K562 (cell line): ENCODE results near the gene SHTN1. TPM values are rescaled to one million over a fixed set of nuclear protein-coding genes. Genes with fewer than 3 reads are reported as not detected.
A peak's percentile ranks its signal among the peaks of the same experiment; 100 is the strongest.

Experiments
- ATAC-seq: fragments of 200-7000 bp; cut with Tn5 transposase; 3 replicates; pipeline ENCODE4 v1.9.1; 2020; ENCODE audit warnings: moderate library complexity
- BruUV-seq: library from RNA; stranded (reverse); fragments of 400-500 nt; replicated peaks from 2 replicates; lab custom pipeline; 2021; lab: Mats Ljungman, UMichigan
- CTCF ChIA-PET: fragments of 300-600 bp; formaldehyde crosslinking; extraction: SDS; loops from one replicate; lab custom pipeline; 2021; ENCODE audit warnings: low intra/inter-chr PET ratio; lab: Yijun Ruan, JAX
- POLR2A ChIA-PET: fragments of 300-600, 350-650 bp; sonication (Branson Sonifier 250); formaldehyde crosslinking; extraction: SDS; loops from one replicate; lab custom pipeline; 2021; ENCODE audit warnings: antibody characterized with exemption, inconsistent platforms; lab: Yijun Ruan, JAX
- DNase-seq, 4 experiments: peaks; one replicate each; pipeline versions ENCODE4 v3.0.0 to v3.0.0-alpha.2; 2011 to 2018; ENCODE audit warnings: low spot score in 3 of 4, mixed read lengths in 3 of 4; ENCODE audit errors: extremely low read depth in 1 of 4
- FAIRE-seq: peaks from 2 replicates; lab custom pipeline; 2011; peaks lifted over from hg19 to GRCh38; lab: Jason Lieb, UNC
- H2AFZ ChIP-seq: 2 replicates; pipeline ENCODE4 v1.6.0; 2011; ENCODE audit warnings: low read depth, low read length, control low read depth, inconsistent platforms
- H3K27ac ChIP-seq: fragments of 200-600 bp; 3 replicates; pipeline ENCODE4 v1.8.0; 2011; ENCODE audit warnings: low read depth, mild to moderate bottlenecking, control low read depth, inconsistent platforms, low read length, moderate library complexity, mixed read lengths; ENCODE audit errors: extremely low read depth
- H3K27me3 ChIP-seq, 2 experiments: fragments of 300-600 bp in 1 of 2; 2 replicates in 1 of 2; 3 replicates in 1 of 2; pipeline versions ENCODE4 v1.6.0 to v1.8.0; 2011; ENCODE audit warnings: inconsistent platforms in 2 of 2, low read length in 2 of 2, mild to moderate bottlenecking in 1 of 2, mixed read lengths in 1 of 2, moderate library complexity in 1 of 2; ENCODE audit not compliant: control insufficient read depth in 2 of 2, insufficient read depth in 2 of 2
- H3K36me3 ChIP-seq: fragments of 300-600 bp; 3 replicates; pipeline ENCODE4 v1.8.0; 2011; ENCODE audit warnings: mild to moderate bottlenecking, low read length, inconsistent platforms; ENCODE audit not compliant: control insufficient read depth, insufficient read depth
- H3K4me1 ChIP-seq, 2 experiments: fragments of 200-600 bp in 1 of 2; replicated peaks in 1 of 2; 2 replicates in 1 of 2; 3 replicates in 1 of 2; pipeline versions ENCODE4 v1.5.1 to v1.8.0; 2011; ENCODE audit warnings: inconsistent platforms in 2 of 2, low read length in 2 of 2, mild to moderate bottlenecking in 1 of 2, mixed read lengths in 1 of 2, moderate library complexity in 1 of 2; ENCODE audit not compliant: control insufficient read depth in 2 of 2, insufficient read depth in 2 of 2
- H3K4me2 ChIP-seq: 2 replicates; pipeline ENCODE4 v1.6.1; 2011; ENCODE audit warnings: low read length, control low read depth, inconsistent platforms, mixed read lengths; ENCODE audit not compliant: insufficient read depth
- H3K4me3 ChIP-seq: fragments of 200-600 bp; sonication (generic), shearing (Covaris generic); 2 replicates; pipeline ENCODE4 v1.5.1; 2016; ENCODE audit warnings: control low read depth, inconsistent platforms
- H3K79me2 ChIP-seq: fragments of 200-600 bp; 3 replicates; pipeline ENCODE4 v1.8.0; 2011; ENCODE audit warnings: low read length, inconsistent platforms; ENCODE audit not compliant: control insufficient read depth, insufficient read depth
- H3K9ac ChIP-seq, 2 experiments: 2 replicates each; pipeline versions ENCODE4 v1.6.0 to v1.6.1; 2011; ENCODE audit warnings: low read depth in 2 of 2, low read length in 2 of 2, control low read depth in 1 of 2, inconsistent platforms in 1 of 2, mild to moderate bottlenecking in 1 of 2, mixed read lengths in 1 of 2; ENCODE audit not compliant: insufficient read depth in 1 of 2
- H3K9me1 ChIP-seq: one replicate; pipeline ENCODE4 v1.6.0; 2011; ENCODE audit warnings: inconsistent platforms, mild to moderate bottlenecking, low read length, moderate library complexity; ENCODE audit not compliant: control insufficient read depth, insufficient read depth
- H3K9me3 ChIP-seq: replicated peaks from 2 replicates; pipeline ENCODE4 v1.5.1; 2011; ENCODE audit warnings: low read depth, low read length, inconsistent platforms; ENCODE audit not compliant: control insufficient read depth, insufficient read depth
- H4K20me1 ChIP-seq: replicated peaks from 2 replicates; pipeline ENCODE4 v1.6.1; 2011; ENCODE audit warnings: low read length, inconsistent platforms, mixed read lengths; ENCODE audit not compliant: control insufficient read depth, insufficient read depth
- FOXK1 ChIP-seq: sonication (generic); formaldehyde crosslinking; IDR thresholded peaks from 2 replicates; pipeline ENCODE4 v1.8.0; 2022; ENCODE audit warnings: missing genetic modification reagents, mild to moderate bottlenecking, borderline replicate concordance
- MEIS2 ChIP-seq: fragments of 450-650 bp; IDR thresholded peaks from 2 replicates; pipeline ENCODE4 v1.6.1; 2014; ENCODE audit warnings: mild to moderate bottlenecking; ENCODE audit not compliant: partially characterized antibody
- NCOA6 ChIP-seq: fragments of 450-650 bp; IDR thresholded peaks from 2 replicates; pipeline ENCODE4 v1.6.1; 2017; ENCODE audit warnings: mild to moderate bottlenecking
- PKNOX1 ChIP-seq: fragments of 450-650 bp; IDR thresholded peaks from 2 replicates; pipeline ENCODE4 v1.6.1; 2016
- PTTG1 ChIP-seq: fragments of 450-650 bp; IDR thresholded peaks from 2 replicates; pipeline ENCODE4 v1.6.1; 2016; ENCODE audit warnings: low read depth, mild to moderate bottlenecking, missing genetic modification characterization, missing compliant biosample characterization
- SAFB2 ChIP-seq: fragments of 200-400 bp; formaldehyde crosslinking; IDR thresholded peaks from 2 replicates; pipeline ENCODE4 v1.6.1; 2018; ENCODE audit warnings: borderline replicate concordance, low read length, low read depth, moderate library complexity; ENCODE audit not compliant: severe bottlenecking
- STAT5A ChIP-seq: IDR thresholded peaks from 2 replicates; pipeline ENCODE4 v1.6.1; 2012; ENCODE audit warnings: low read length, inconsistent platforms, borderline replicate concordance
- ZNF217 ChIP-seq: sonication (generic); formaldehyde crosslinking; IDR thresholded peaks from 2 replicates; pipeline ENCODE4 v1.8.0; 2022; ENCODE audit warnings: mild to moderate bottlenecking, missing genetic modification reagents
- ZNF584 ChIP-seq: fragments of 200-800 bp; sonication (Bioruptor generic); IDR thresholded peaks from 2 replicates; pipeline ENCODE4 v1.6.1; 2016; ENCODE audit warnings: low read depth, mild to moderate bottlenecking, missing genetic modification characterization, missing compliant biosample characterization
- WGBS: fragments of 100-300 bp; shearing (Covaris generic); methylation state at CpG from one replicate; pipeline ENCODE4 v1.1.6; 2016; ENCODE audit warnings: low coverage, mixed read lengths; ENCODE audit not compliant: insufficient coverage; ENCODE audit errors: missing lambda C conversion rate; 5-methylcytosine and 5-hydroxymethylcytosine counted together
- in situ Hi-C: fragments of 300-500 bp; cut with MboI; formaldehyde crosslinking; loops from 4 replicates; pipeline ENCODE4 v1.15.0; 2018; ENCODE audit warnings: inconsistent platforms, mixed read lengths
- intact Hi-C: fragments of 100-400 bp; cut with micrococcal nuclease; formaldehyde crosslinking; loops from 2 replicates; pipeline ENCODE4 v1.14.2; 2022
- polyA plus RNA-seq, 8 experiments: library from polyadenylated mRNA; depleted of rRNA in 4 of 8; stranded (reverse) in 5 of 8; unstranded in 3 of 8; fragments of >200 nt; fragmentation: Nextera tagmentation in 2 of 8; fragmentation: Illumina TruSeq in 1 of 8; extraction: Ambion mirVana in 2 of 8; extraction: Trizol in 1 of 8; gene quantifications; 2 replicates each; pipeline versions ENCODE4 v1.2.1 to v1.2.3, GENCODE V29; 2011 to 2014; ENCODE audit warnings: inconsistent platforms in 1 of 8, missing spikeins in 1 of 8
- total RNA-seq, 7 experiments: library from RNA; depleted of rRNA in 6 of 7; stranded (reverse); fragments of >200 nt in 6 of 7; fragmentation: Illumina TruSeq in 2 of 7; extraction: Trizol in 2 of 7; gene quantifications; 2 replicates each; pipeline versions ENCODE4 v1.2.1 to v1.2.3, GENCODE V29; 2011 to 2021; ENCODE audit warnings: low replicate concordance in 1 of 7

SHTN1 gene
- total and polyA plus RNA-seq, 9 of the 15 experiments (the other 6 are each of a cell fraction or from before 2014, with no cell fraction given), result 5.4 to 21.3 (median 13.3) TPM

DNA sequence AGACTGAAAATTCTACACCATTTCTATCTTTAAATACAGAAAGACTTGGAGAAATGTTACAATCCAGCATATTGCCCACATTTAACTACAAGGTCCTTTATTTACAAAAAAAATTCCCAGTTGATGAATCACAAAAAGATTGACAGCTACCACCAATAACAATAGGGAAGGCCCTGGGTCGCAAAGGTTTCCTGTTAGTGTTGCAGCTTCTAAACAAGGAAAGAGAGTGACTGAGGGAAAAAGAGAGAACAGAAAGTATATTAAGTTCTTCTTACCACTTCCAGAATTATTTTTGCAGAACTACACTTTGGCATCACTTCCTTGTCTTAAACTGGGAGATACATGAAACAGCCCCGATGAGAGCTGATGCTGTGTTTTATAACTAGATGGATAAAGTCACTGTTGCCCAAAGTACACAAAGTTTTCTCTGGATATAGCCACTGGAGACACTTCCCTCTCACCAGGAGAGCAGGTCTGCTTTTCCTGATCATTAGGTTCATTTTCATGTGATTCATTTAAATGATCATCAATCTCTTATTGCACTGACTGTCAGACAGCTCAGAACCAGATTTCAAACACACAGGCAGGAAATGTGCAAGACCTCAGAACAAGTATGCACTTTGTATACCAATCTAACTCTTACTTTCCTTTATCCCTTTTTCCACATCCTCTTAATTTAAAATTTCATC is 57.0 kb downstream of the SHTN1 start:
- intact Hi-C loops (loop anchor here (5.0 kb wide), 1 partner anchor 54 kb away; no protein-coding TSS in a partner anchor), in situ Hi-C loops (no loop called here)
- H3K9me1 ChIP-seq, result no peaks in the 10 kb centered on the region
- no peak; the same call in 1 of the 3 replicates for ATAC-seq
- H3K4me3 ChIP-seq, result no peak overlapping the region
- H3K4me1 ChIP-seq, result peaks cover 0 to 9% of the 10 kb centered on the region in 2 experiments; a peak in 3 of 5 replicates
- POLR2A ChIA-PET, result interaction anchor here (0.9 kb wide), 1 partner anchor 13 kb away, joined by 3 read pairs; no protein-coding TSS in a partner anchor
- no peak overlapping the region for H2AFZ ChIP-seq
- H3K27me3 ChIP-seq, result no peaks in the 10 kb centered on the region
- H3K9ac ChIP-seq, result no peak overlapping the region; a peak in 1 of 4 replicates
- DNase-seq, result peak in 1 of 4 experiments; percentile 4
- TF ChIP-seq PKNOX1, result peak; percentile 68
- TF ChIP-seq ZNF217 (CRISPR knock-in tag), result no peak
- TF ChIP-seq SAFB2, result no peak
- TF ChIP-seq PTTG1 (tag), result no peak
- peak; percentile 31 for TF ChIP-seq MEIS2
- no peak for TF ChIP-seq NCOA6
- TF ChIP-seq STAT5A, result no peak
- TF ChIP-seq ZNF584 (CRISPR knock-in tag), result no peak
- TF ChIP-seq FOXK1 (CRISPR knock-in tag), result no peak
- 56% methylated on average over 2 of the region's 2 CpGs for WGBS
- H4K20me1 ChIP-seq, result no peaks in the 10 kb centered on the region
- H3K4me2 ChIP-seq, result no peak overlapping the region
- peak overlapping the region; percentile 69; the same call in 1 of the 3 replicates for H3K27ac ChIP-seq
- H3K9me3 ChIP-seq, result no peaks in the 10 kb centered on the region
- BruUV-seq, result no TSS peak
- CTCF ChIA-PET, result no interaction called here
- peak; percentile 44 for FAIRE-seq
- H3K36me3 ChIP-seq, result peaks cover 59% of the 10 kb centered on the region; the same call in 2 of the 3 replicates
- H3K79me2 ChIP-seq, result no peaks in the 10 kb centered on the region
